Uterus (tissue), 4 donors: Measurements from ENCODE around the gene SFTPA2. TPM values are rescaled to one million over a fixed set of nuclear protein-coding genes. Genes with fewer than 3 reads are reported as not detected.
"Not testable (repeated sequence)": the region's sequence is repeated elsewhere in the genome, so short reads cannot be mapped to it uniquely, and the experiment has no call there.

ENCODE experiments used
- DNase-seq, 2 donors: peaks; one replicate each; pipeline ENCODE4 v3.0.0-alpha.2; 2019 to 2020
- H3K27ac ChIP-seq, 2 donors: fragments of 200-600 bp; sonication (generic); 1 replicate in 1 of 2; 2 replicates in 1 of 2; pipeline ENCODE4 v1.5.1; 2016 to 2018
- H3K27me3 ChIP-seq, 2 donors: fragments of 200-600 bp; sonication (generic); one replicate each; pipeline ENCODE4 v1.5.1; 2018 to 2019; ENCODE audit warnings: control low read depth in 1 of 2
- H3K36me3 ChIP-seq, 2 donors: fragments of 200-600 bp; sonication (generic); one replicate each; pipeline ENCODE4 v1.5.1; 2019; ENCODE audit warnings: control low read depth in 1 of 2
- H3K4me1 ChIP-seq, 2 donors: fragments of 200-600 bp; sonication (generic); one replicate each; pipeline ENCODE4 v1.5.1; 2018 to 2019; ENCODE audit warnings: control low read depth in 1 of 2
- H3K4me3 ChIP-seq, 2 donors: fragments of 200-600 bp; sonication (generic); 1 replicate in 1 of 2; 2 replicates in 1 of 2; pipeline ENCODE4 v1.5.1; 2018 to 2019; ENCODE audit warnings: mild to moderate bottlenecking in 1 of 2
- H3K9me3 ChIP-seq, 2 donors: fragments of 200-600 bp; sonication (generic); one replicate each; pipeline ENCODE4 v1.5.1; 2019; ENCODE audit warnings: control low read depth in 1 of 2
- POLR2A ChIP-seq, 2 donors: fragments of 450-650 bp; IDR thresholded peaks; one replicate each; pipeline ENCODE4 v1.6.1; 2016; ENCODE audit warnings: antibody characterized with exemption in 2 of 2, mild to moderate bottlenecking in 1 of 2, moderate library complexity in 1 of 2
- intact Hi-C: fragments of 100-400 bp; cut with DNase I; formaldehyde crosslinking; loops from one replicate; pipeline ENCODE4 v1.15.1; 2023; ENCODE audit warnings: low total_unique reads
- total RNA-seq, 4 donors: library from RNA; depleted of rRNA in 3 of 4; stranded (reverse); fragments of >200 nt in 3 of 4; gene quantifications; one replicate each; pipeline versions ENCODE4 v1.1.0 to v1.2.4, GENCODE V29; 2014 to 2023
- TF ChIP-seq, protein P1 (sequence below), 4 experiments: fragments of 200-600 bp in 2 of 4; fragments of 450-650 bp in 2 of 4; sonication (generic) in 2 of 4; IDR thresholded peaks; one replicate each; pipeline ENCODE4 v1.5.1; 2016 to 2019; ENCODE audit warnings: antibody characterized with exemption in 4 of 4, mild to moderate bottlenecking in 2 of 4, moderate library complexity in 1 of 4
- donor health status: DM: yes; HTN: yes; CAD: no.

The SFTPA2 gene
- total RNA-seq, 4 donors from 2014 or later = 0.21 to 0.43 TPM; not detected in 2

DNA sequence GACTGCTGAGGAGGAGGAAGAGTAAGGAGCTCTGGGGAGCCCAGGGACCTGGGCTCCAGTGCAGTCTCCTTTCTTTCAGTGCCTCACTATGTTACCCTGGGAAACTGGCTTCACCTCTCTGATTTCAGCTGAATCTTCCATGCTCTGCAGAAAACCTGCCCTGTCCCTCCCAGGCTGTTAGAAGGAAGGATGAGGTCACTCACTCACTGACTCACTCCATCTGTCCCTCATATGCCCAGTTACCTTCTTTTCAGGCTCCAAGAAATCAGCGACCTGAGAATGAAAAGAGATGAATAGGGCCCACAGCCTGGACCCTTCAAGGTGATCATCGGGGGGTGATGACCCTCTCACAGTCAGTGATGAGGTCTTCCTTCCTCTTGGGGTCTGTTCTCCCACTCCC lies 481 bp downstream of the SFTPA2 start:
- TF ChIP-seq, protein P1, sequence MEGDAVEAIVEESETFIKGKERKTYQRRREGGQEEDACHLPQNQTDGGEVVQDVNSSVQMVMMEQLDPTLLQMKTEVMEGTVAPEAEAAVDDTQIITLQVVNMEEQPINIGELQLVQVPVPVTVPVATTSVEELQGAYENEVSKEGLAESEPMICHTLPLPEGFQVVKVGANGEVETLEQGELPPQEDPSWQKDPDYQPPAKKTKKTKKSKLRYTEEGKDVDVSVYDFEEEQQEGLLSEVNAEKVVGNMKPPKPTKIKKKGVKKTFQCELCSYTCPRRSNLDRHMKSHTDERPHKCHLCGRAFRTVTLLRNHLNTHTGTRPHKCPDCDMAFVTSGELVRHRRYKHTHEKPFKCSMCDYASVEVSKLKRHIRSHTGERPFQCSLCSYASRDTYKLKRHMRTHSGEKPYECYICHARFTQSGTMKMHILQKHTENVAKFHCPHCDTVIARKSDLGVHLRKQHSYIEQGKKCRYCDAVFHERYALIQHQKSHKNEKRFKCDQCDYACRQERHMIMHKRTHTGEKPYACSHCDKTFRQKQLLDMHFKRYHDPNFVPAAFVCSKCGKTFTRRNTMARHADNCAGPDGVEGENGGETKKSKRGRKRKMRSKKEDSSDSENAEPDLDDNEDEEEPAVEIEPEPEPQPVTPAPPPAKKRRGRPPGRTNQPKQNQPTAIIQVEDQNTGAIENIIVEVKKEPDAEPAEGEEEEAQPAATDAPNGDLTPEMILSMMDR (IDR thresholded peaks at IDR 0.05) = no peak
- TF ChIP-seq POLR2A (IDR thresholded peaks at IDR 0.05) = no peak
- no peaks in the 10 kb centered on the region for H3K9me3 ChIP-seq
- no peaks in the 10 kb centered on the region for H3K4me1 ChIP-seq
- H3K27ac ChIP-seq = no peak overlapping the region
- intact Hi-C loops = no loop called here
- no peak for DNase-seq
- H3K36me3 ChIP-seq = no peaks in the 10 kb centered on the region
- no peaks in the 10 kb centered on the region for H3K27me3 ChIP-seq
- no peak overlapping the region for H3K4me3 ChIP-seq

- DNase-seq, intact Hi-C loops, H3K9me3 ChIP-seq, H3K27me3 ChIP-seq, H3K4me3 ChIP-seq, H3K36me3 ChIP-seq, H3K4me1 ChIP-seq, H3K27ac ChIP-seq: not testable (repeated sequence)
These were observed 3.2 kb downstream of the SFTPA2 start for GRCh38 chr10:79556961-79557360.

- no peak overlapping the region for H3K27ac ChIP-seq
- no peaks in the 10 kb centered on the region for H3K27me3 ChIP-seq
- H3K4me1 ChIP-seq = no peaks in the 10 kb centered on the region
- intact Hi-C loops = no loop called here
- DNase-seq = no peak
- H3K36me3 ChIP-seq = no peaks in the 10 kb centered on the region
- TF ChIP-seq POLR2A (IDR thresholded peaks at IDR 0.05) = no peak
- TF ChIP-seq, protein P1 (IDR thresholded peaks at IDR 0.05) = no peak
- no peak overlapping the region for H3K4me3 ChIP-seq
- no peaks in the 10 kb centered on the region for H3K9me3 ChIP-seq
These were observed 4.6 kb downstream of the SFTPA2 start for GRCh38 chr10:79555354-79556309.

GRCh38 chr10:79552143-79552542 lies 8.1 kb downstream of the SFTPA2 start:
- intact Hi-C loops = no loop called here
- no peaks in the 10 kb centered on the region for H3K4me1 ChIP-seq
- DNase-seq = no peak

DNA sequence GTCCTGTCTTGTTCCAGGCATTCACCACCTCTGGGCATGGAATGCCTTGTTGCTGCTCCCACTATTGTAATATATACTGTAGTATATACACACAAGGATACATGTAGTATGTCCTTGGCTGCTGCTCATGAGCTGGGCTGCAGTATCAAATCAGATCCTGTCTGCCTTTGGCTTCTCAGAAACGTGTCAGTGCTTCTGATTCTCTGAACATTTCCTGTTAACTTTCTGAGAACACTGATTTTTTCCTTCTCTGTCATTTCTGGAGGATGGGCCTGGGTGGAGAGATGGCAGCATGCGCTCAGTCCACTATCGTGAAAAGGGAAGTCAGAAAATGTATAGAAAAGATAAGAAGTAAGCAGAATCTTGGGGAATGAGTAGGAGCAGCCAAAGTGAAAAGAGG lies 12.2 kb downstream of the SFTPA2 start:
- no peak for DNase-seq
- Histone ChIP-seq H3K36me3 (no peaks in the 10 kb centered on the region), H3K27me3 (no peaks in the 10 kb centered on the region), H3K4me1 (no peaks in the 10 kb centered on the region), H3K27ac (no peak overlapping the region), H3K9me3 (no peaks in the 10 kb centered on the region), H3K4me3 (no peak overlapping the region)
- TF ChIP-seq, protein P1 (IDR thresholded peaks at IDR 0.05) = no peak
- no peak for TF ChIP-seq POLR2A (IDR thresholded peaks at IDR 0.05)
- intact Hi-C loops = no loop called here

More at GRCh38 chr10:79552143-79552542, 8.1 kb downstream of the SFTPA2 start:
- TF ChIP-seq, protein P1 (IDR thresholded peaks at IDR 0.05) = no peak
- no peak for TF ChIP-seq POLR2A (IDR thresholded peaks at IDR 0.05)
- Histone ChIP-seq H3K36me3 (no peaks in the 10 kb centered on the region), H3K27me3 (no peaks in the 10 kb centered on the region), H3K27ac (no peak overlapping the region), H3K4me3 (no peak overlapping the region), H3K9me3 (no peaks in the 10 kb centered on the region)

DNA sequence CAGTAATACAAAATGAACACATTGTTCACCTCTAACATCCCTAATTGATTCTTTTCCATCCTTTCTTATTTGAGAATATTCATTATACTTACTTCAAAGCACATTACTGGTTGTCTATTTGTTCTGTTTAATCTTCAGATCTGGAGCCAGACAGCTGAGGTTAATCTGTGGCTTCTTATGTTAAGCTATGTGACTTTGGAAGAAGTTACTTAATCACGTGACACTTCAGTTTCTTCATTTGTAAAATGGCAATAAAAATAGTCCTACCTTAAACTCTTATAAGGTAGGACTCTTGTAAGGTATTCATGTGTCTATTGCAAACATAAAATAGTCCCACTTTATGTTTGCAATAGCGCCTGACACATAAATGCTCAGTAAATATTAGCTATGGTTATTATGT lies 13.1 kb downstream of the SFTPA2 start:
- H3K27me3 ChIP-seq, H3K4me1 ChIP-seq, DNase-seq, H3K9me3 ChIP-seq, H3K36me3 ChIP-seq, H3K4me3 ChIP-seq, intact Hi-C loops, H3K27ac ChIP-seq: not testable (repeated sequence)

DNA sequence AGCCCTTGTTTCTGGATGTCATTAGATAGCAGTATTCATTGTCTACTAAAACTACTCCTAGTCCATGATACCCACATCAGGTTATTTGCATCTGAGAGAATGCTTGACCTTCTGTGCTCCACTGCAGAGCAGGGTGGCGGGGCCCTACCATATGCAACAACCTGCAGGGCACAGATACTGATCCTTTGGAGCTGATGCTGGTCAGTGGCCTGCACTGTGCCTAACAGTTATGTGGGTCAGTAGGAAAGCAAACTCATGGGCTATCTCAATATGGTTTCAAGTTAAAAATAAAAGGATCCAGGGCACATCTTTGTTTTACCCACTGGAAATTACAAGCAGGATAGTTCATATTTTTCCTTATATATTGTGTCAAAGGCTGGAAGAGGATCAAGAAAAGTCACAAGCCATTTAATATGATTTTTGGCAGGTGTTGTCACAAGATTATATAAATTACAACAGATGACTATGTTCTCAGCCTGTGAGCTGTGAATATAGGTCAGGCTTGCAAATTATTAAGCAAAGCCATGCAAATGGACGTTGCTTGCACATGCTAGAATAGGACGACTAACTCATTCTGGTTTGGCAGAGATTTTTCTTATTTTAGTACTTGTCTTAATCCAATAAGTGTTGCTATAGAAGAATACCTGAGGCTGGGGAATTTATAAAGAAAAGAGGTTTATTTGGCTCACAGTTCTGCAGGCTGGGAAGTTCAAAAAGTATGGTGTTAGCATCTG lies 15.1 kb downstream of the SFTPA2 start:
- DNase-seq, H3K4me3 ChIP-seq, H3K4me1 ChIP-seq, H3K9me3 ChIP-seq, H3K27me3 ChIP-seq, H3K36me3 ChIP-seq, H3K27ac ChIP-seq, intact Hi-C loops: not testable (repeated sequence)

GRCh38 chr10:79544408-79544807 lies 15.8 kb downstream of the SFTPA2 start:
- H3K27ac ChIP-seq, H3K4me1 ChIP-seq, H3K4me3 ChIP-seq, H3K36me3 ChIP-seq, intact Hi-C loops, DNase-seq, H3K9me3 ChIP-seq, H3K27me3 ChIP-seq: not testable (repeated sequence)
